CD4-positive, alpha-beta T cell (primary cell): ENCODE data around the gene ADCY2. TPM values are rescaled to one million over a fixed set of nuclear protein-coding genes. Genes with fewer than 3 reads are reported as not detected.

Experiments used
- ATAC-seq: fragments of 200-7000 bp; cut with Tn5 transposase; one replicate; pipeline ENCODE4 v1.10.0; 2022; ENCODE audit warnings: mild to moderate bottlenecking; ENCODE audit not compliant: poor library complexity
- CTCF ChIA-PET: fragments of 350-600 bp; sonication (Branson Sonifier 250); formaldehyde crosslinking; loops from one replicate; lab custom pipeline; 2021; ENCODE audit warnings: antibody characterized with exemption, inconsistent platforms; lab: Charles Lee
- POLR2A ChIA-PET: fragments of 350-600 bp; sonication (Branson Sonifier 250); formaldehyde crosslinking; loops from one replicate; lab custom pipeline; 2021; ENCODE audit warnings: antibody characterized with exemption, inconsistent platforms; lab: Charles Lee
- DNase-seq, 14 experiments: peaks; one replicate each; pipeline ENCODE4 v3.0.0-alpha.2; 2013 to 2020; ENCODE audit warnings: mixed read lengths in 2 of 14
- H3K27ac ChIP-seq, 2 donors: one replicate each; pipeline versions ENCODE4 v1.5.1 to v1.7.0; 2013; ENCODE audit warnings: low read length in 2 of 2, low read depth in 1 of 2, mild to moderate bottlenecking in 1 of 2
- H3K27me3 ChIP-seq, 2 experiments: 1 replicate in 1 of 2; 2 replicates in 1 of 2; pipeline versions ENCODE4 v1.6.1 to v1.7.0; 2013; ENCODE audit warnings: low read length in 2 of 2, control low read depth in 1 of 2, mild to moderate bottlenecking in 1 of 2, moderate library complexity in 1 of 2; ENCODE audit not compliant: insufficient read depth in 2 of 2, control insufficient read depth in 1 of 2
- H3K36me3 ChIP-seq: one replicate; pipeline ENCODE4 v1.6.1; 2013; ENCODE audit warnings: low read length, control low read depth; ENCODE audit not compliant: insufficient read depth
- H3K4me1 ChIP-seq: one replicate; pipeline ENCODE4 v1.6.1; 2013; ENCODE audit warnings: low read length, control low read depth; ENCODE audit not compliant: insufficient read depth
- H3K4me3 ChIP-seq: one replicate; pipeline ENCODE4 v1.5.1; 2013; ENCODE audit warnings: mild to moderate bottlenecking, low read length, moderate library complexity
- H3K9me3 ChIP-seq, 2 experiments: 1 replicate in 1 of 2; 2 replicates in 1 of 2; pipeline versions ENCODE4 v1.6.1 to v1.7.0; 2013; ENCODE audit warnings: low read length in 2 of 2, mild to moderate bottlenecking in 2 of 2, control low read depth in 1 of 2, moderate library complexity in 1 of 2; ENCODE audit not compliant: control insufficient read depth in 1 of 2, insufficient read depth in 1 of 2
- H3K27ac Mint-ChIP-seq: one replicate; pipeline ENCODE4 v1.8.0; 2020; ENCODE audit warnings: mixed read lengths
- H3K27me3 Mint-ChIP-seq: one replicate; pipeline ENCODE4 v1.8.0; 2021; ENCODE audit warnings: mixed read lengths
- H3K36me3 Mint-ChIP-seq: one replicate; pipeline ENCODE4 v1.8.0; 2021; ENCODE audit warnings: low read depth, mixed read lengths
- H3K4me1 Mint-ChIP-seq: one replicate; pipeline ENCODE4 v1.8.0; 2021; ENCODE audit warnings: low read depth, mixed read lengths
- H3K4me3 Mint-ChIP-seq: one replicate; pipeline ENCODE4 v1.8.0; 2020; ENCODE audit warnings: mild to moderate bottlenecking, mixed read lengths
- H3K9me3 Mint-ChIP-seq: one replicate; pipeline ENCODE4 v1.8.0; 2020; ENCODE audit warnings: mixed read lengths
- CTCF ChIP-seq: fragments of 200-600 bp; IDR thresholded peaks from one replicate; pipeline ENCODE4 v1.8.0; 2022; ENCODE audit warnings: antibody characterized with exemption, mild to moderate bottlenecking
- intact Hi-C, 2 experiments: fragments of 100-400 bp; cut with DNase I in 1 of 2; cut with micrococcal nuclease in 1 of 2; formaldehyde crosslinking; loops; one replicate each; pipeline versions ENCODE4 v1.15.1 to v1.9.0; 2023 to 2025; cut with DNase I, micrococcal nuclease
- total RNA-seq, 174 experiments: library from RNA in 2 of 174; stranded (reverse) in 2 of 174; gene quantifications; one replicate each; pipeline ENCODE4 v1.2.3 and lab custom pipeline; 2021 to 2026

Gene ADCY2
- total RNA-seq, 2 experiments from 2014 or later: not detected

- no peak for DNase-seq
- Mint-ChIP-seq H3K4me3 (no peak overlapping the region), H3K27ac (no peak overlapping the region), H3K27me3 (peaks cover 7% of the 10 kb centered on the region), H3K4me1 (no peaks in the 10 kb centered on the region), H3K36me3 (no peaks in the 10 kb centered on the region), H3K9me3 (no peaks in the 10 kb centered on the region)
- no peaks in the 10 kb centered on the region for H3K27me3 ChIP-seq
- no peak overlapping the region for H3K4me3 ChIP-seq
- H3K36me3 ChIP-seq: no peaks in the 10 kb centered on the region
- no peak overlapping the region for H3K27ac ChIP-seq
- CTCF ChIA-PET: no interaction called here
- intact Hi-C loops: no loop called here
- H3K4me1 ChIP-seq: no peaks in the 10 kb centered on the region
- TF ChIP-seq CTCF: no peak
- no peaks in the 10 kb centered on the region for H3K9me3 ChIP-seq
- ATAC-seq: no peak
- POLR2A ChIA-PET: no interaction called here
Observed at GRCh38 chr5:7653046-7653445, 257.1 kb downstream of the ADCY2 start.

GRCh38 chr5:7657153-7657552, 261.2 kb downstream of the ADCY2 start:
- no peak overlapping the region for H3K27ac Mint-ChIP-seq
- no peaks in the 10 kb centered on the region for H3K9me3 Mint-ChIP-seq
- ChIA-PET POLR2A (no interaction called here), CTCF (no interaction called here)
- H3K4me1 Mint-ChIP-seq: no peaks in the 10 kb centered on the region
- TF ChIP-seq CTCF: no peak
- ATAC-seq (no peak), DNase-seq (no peak)
- H3K4me3 Mint-ChIP-seq: no peak overlapping the region
- no peak overlapping the region for H3K4me3 ChIP-seq
- H3K36me3 Mint-ChIP-seq: no peaks in the 10 kb centered on the region
- no peaks in the 10 kb centered on the region for H3K9me3 ChIP-seq
- H3K4me1 ChIP-seq: no peaks in the 10 kb centered on the region
- no peak overlapping the region for H3K27ac ChIP-seq
- intact Hi-C loops: no loop called here
- H3K27me3 ChIP-seq: no peaks in the 10 kb centered on the region
- H3K27me3 Mint-ChIP-seq: no peaks in the 10 kb centered on the region
- no peaks in the 10 kb centered on the region for H3K36me3 ChIP-seq

- TF ChIP-seq CTCF: no peak
- H3K27me3 ChIP-seq: no peaks in the 10 kb centered on the region
- H3K36me3 ChIP-seq: no peaks in the 10 kb centered on the region
- Mint-ChIP-seq H3K9me3 (no peaks in the 10 kb centered on the region), H3K4me3 (no peak overlapping the region), H3K27ac (no peak overlapping the region), H3K36me3 (no peaks in the 10 kb centered on the region), H3K4me1 (no peaks in the 10 kb centered on the region), H3K27me3 (no peaks in the 10 kb centered on the region)
- POLR2A ChIA-PET: no interaction called here
- intact Hi-C loops: no loop called here
- H3K4me3 ChIP-seq: no peak overlapping the region
- CTCF ChIA-PET: no interaction called here
- H3K27ac ChIP-seq: no peak overlapping the region
- H3K9me3 ChIP-seq: no peaks in the 10 kb centered on the region
- ATAC-seq (no peak), DNase-seq (no peak)
- H3K4me1 ChIP-seq: no peaks in the 10 kb centered on the region
Observed at GRCh38 chr5:7659420-7659819, 263.5 kb downstream of the ADCY2 start.
